Breast epithelium (tissue), 4 donors: ENCODE measurements around the gene NINL. TPM values are rescaled to one million over a fixed set of nuclear protein-coding genes. Genes with fewer than 3 reads are reported as not detected.

Source experiments
- DNase-seq, 2 donors: peaks; one replicate each; pipeline ENCODE4 v3.0.0-alpha.2; 2019; ENCODE audit warnings: low spot score in 2 of 2
- H3K27ac ChIP-seq, 2 donors: fragments of 200-600 bp; sonication (generic) in 1 of 2; one replicate each; pipeline ENCODE4 v1.5.1; 2016 to 2019; ENCODE audit warnings: mild to moderate bottlenecking in 1 of 2
- H3K27me3 ChIP-seq, 2 donors: fragments of 200-600 bp; sonication (generic) in 1 of 2; one replicate each; pipeline versions ENCODE4 v1.5.1 to v1.6.0; 2017 to 2019; ENCODE audit warnings: control low read depth in 1 of 2, mild to moderate bottlenecking in 1 of 2
- H3K36me3 ChIP-seq: fragments of 200-600 bp; one replicate; pipeline ENCODE4 v1.5.1; 2019
- H3K4me1 ChIP-seq, 2 donors: fragments of 200-600 bp; sonication (generic); one replicate each; pipeline ENCODE4 v1.5.1; 2016 to 2019; ENCODE audit warnings: control low read depth in 1 of 2
- H3K4me3 ChIP-seq, 3 donors: fragments of 200-600 bp; sonication (generic); 1 replicate in 2 of 3; 2 replicates in 1 of 3; pipeline ENCODE4 v1.5.1; 2016 to 2019; ENCODE audit warnings: mild to moderate bottlenecking in 3 of 3, moderate library complexity in 2 of 3
- H3K9me3 ChIP-seq, 2 donors: fragments of 200-600 bp; sonication (generic) in 1 of 2; one replicate each; pipeline ENCODE4 v1.5.1; 2016 to 2019; ENCODE audit warnings: control low read depth in 1 of 2
- CTCF ChIP-seq, 3 donors: fragments of 450-650 bp; IDR thresholded peaks; one replicate each; pipeline ENCODE4 v1.5.1; 2016 to 2017; ENCODE audit warnings: antibody characterized with exemption in 3 of 3, mild to moderate bottlenecking in 3 of 3, moderate library complexity in 3 of 3
- POLR2A ChIP-seq: fragments of 450-650 bp; IDR thresholded peaks from one replicate; pipeline ENCODE4 v1.6.1; 2016; ENCODE audit warnings: antibody characterized with exemption, mild to moderate bottlenecking, moderate library complexity
- POLR2AphosphoS5 ChIP-seq, 3 donors: sonication (generic); formaldehyde crosslinking; IDR thresholded peaks; one replicate each; pipeline ENCODE4 v1.6.1; 2017; ENCODE audit warnings: antibody characterized with exemption in 3 of 3
- intact Hi-C: fragments of 100-400 bp; cut with DNase I; formaldehyde crosslinking; loops from one replicate; pipeline ENCODE4 v1.15.1; 2023; ENCODE audit warnings: low total_unique reads
- total RNA-seq, 3 donors: library from RNA; depleted of rRNA; stranded (reverse); fragments of >200 nt; gene quantifications; one replicate each; pipeline ENCODE4 v1.1.0, GENCODE V29; 2016

The NINL gene
- total RNA-seq, 3 donors from 2014 or later, result 6.9 to 15.5 (median 12.8) TPM

DNA sequence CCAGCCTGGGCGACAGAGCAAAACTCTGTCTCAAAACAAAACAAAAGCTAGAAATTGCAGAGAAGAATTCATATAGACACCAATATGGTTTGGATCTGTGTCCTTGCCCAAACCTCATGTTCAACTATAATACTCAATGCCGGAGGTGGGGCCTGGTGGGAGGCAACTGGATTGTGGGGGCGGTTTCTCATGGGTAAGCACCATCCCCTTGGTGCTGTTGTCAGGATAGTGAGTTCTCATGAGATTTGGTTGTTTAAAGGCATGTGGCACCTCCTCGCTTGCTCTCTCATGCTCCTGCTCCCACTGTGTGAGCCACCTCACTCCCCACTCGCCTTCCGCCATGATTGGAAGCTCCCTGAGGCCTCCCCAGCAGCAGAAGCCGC, 15.2 kb downstream of the NINL start:
- H3K4me3 ChIP-seq, result no peak overlapping the region
- H3K4me1 ChIP-seq, result no peaks in the 10 kb centered on the region
- H3K27me3 ChIP-seq, result no peaks in the 10 kb centered on the region
- intact Hi-C loops, result no loop called here
- no peak for DNase-seq
- H3K36me3 ChIP-seq, result no peaks in the 10 kb centered on the region
- no peaks in the 10 kb centered on the region for H3K9me3 ChIP-seq
- TF ChIP-seq CTCF (IDR thresholded peaks at IDR 0.05), result no peak
- no peak for TF ChIP-seq POLR2AphosphoS5 (IDR thresholded peaks at IDR 0.05)
- no peak for TF ChIP-seq POLR2A
- no peak overlapping the region for H3K27ac ChIP-seq

- DNase-seq, result no peak
- Histone ChIP-seq H3K36me3 (no peaks in the 10 kb centered on the region), H3K27ac (no peak overlapping the region), H3K9me3 (no peaks in the 10 kb centered on the region), H3K4me1 (no peaks in the 10 kb centered on the region), H3K27me3 (no peaks in the 10 kb centered on the region), H3K4me3 (no peak overlapping the region)
- TF ChIP-seq POLR2A (no peak), CTCF (IDR thresholded peaks at IDR 0.05) (no peak), POLR2AphosphoS5 (IDR thresholded peaks at IDR 0.05) (no peak)
- intact Hi-C loops, result no loop called here
These were observed 18.0 kb downstream of the NINL start for GRCh38 chr20:25567286-25567685.

- no peaks in the 10 kb centered on the region for H3K27me3 ChIP-seq
- no peak for TF ChIP-seq CTCF (IDR thresholded peaks at IDR 0.05)
- no peak for TF ChIP-seq POLR2A
- no peak for TF ChIP-seq POLR2AphosphoS5 (IDR thresholded peaks at IDR 0.05)
- DNase-seq, result no peak
- no peaks in the 10 kb centered on the region for H3K4me1 ChIP-seq
- no peaks in the 10 kb centered on the region for H3K9me3 ChIP-seq
- intact Hi-C loops, result no loop called here
- H3K4me3 ChIP-seq, result no peak overlapping the region
- H3K27ac ChIP-seq, result no peak overlapping the region
- no peaks in the 10 kb centered on the region for H3K36me3 ChIP-seq
These were observed 18.5 kb downstream of the NINL start for GRCh38 chr20:25566821-25567220.

DNA sequence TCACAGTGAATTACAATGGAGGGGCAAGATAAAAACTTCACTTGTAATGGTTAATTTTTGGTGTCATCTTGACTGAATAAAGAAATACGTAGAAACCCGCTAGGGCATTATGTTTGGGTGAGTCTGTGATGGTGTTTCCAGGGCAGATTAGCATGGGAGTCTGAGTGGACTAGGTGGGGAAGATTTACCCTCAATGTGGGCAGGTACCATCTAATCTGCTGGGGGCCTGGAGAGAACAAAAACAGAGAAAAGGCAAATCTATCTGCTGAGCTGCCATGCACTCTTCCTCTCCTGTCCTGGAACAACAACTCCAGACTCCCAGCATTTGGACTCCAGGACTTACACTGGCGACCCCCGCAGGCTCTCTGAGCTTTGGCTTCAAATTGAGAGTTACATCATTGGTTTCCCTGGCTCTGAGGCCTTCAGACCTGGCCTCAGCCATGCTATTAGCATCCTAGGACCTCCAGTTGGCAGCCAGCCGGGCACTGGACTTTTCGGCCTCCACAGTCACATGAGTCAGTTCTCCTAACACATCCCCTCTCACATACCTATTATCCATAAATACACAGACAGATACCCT, 19.7 kb downstream of the NINL start:
- no peaks in the 10 kb centered on the region for H3K4me1 ChIP-seq
- H3K27ac ChIP-seq, result no peak overlapping the region
- DNase-seq, result no peak
- intact Hi-C loops, result no loop called here
- no peaks in the 10 kb centered on the region for H3K9me3 ChIP-seq
- TF ChIP-seq POLR2AphosphoS5 (IDR thresholded peaks at IDR 0.05) (no peak), CTCF (IDR thresholded peaks at IDR 0.05) (no peak), POLR2A (no peak)
- H3K27me3 ChIP-seq, result no peaks in the 10 kb centered on the region
- H3K36me3 ChIP-seq, result no peaks in the 10 kb centered on the region
- H3K4me3 ChIP-seq, result no peak overlapping the region

GRCh38 chr20:25563876-25564275, 21.5 kb downstream of the NINL start:
- no peak for DNase-seq
- intact Hi-C loops, result no loop called here
- H3K27ac ChIP-seq, result no peak overlapping the region
- no peaks in the 10 kb centered on the region for H3K36me3 ChIP-seq
- H3K4me3 ChIP-seq, result no peak overlapping the region
- H3K4me1 ChIP-seq, result no peaks in the 10 kb centered on the region
- no peaks in the 10 kb centered on the region for H3K27me3 ChIP-seq
- TF ChIP-seq POLR2A (no peak), CTCF (IDR thresholded peaks at IDR 0.05) (no peak), POLR2AphosphoS5 (IDR thresholded peaks at IDR 0.05) (no peak)
- no peaks in the 10 kb centered on the region for H3K9me3 ChIP-seq
